ENCODE measurements around the gene FBLN2.

- TF ChIP-seq CTCF (IDR thresholded peaks at IDR 0.05) (no peak), POLR2A (IDR thresholded peaks at IDR 0.05) (no peak)
Measured at GRCh38 chr3:13612829-13613228, 63.9 kb downstream of the FBLN2 start.
